GM23338 (cell line): ENCODE results near the gene SPECC1L. TPM values are rescaled to one million over a fixed set of nuclear protein-coding genes. Genes with fewer than 3 reads are reported as not detected.

Experiments used
- ATAC-seq: fragments of 200-7000 bp; cut with Tn5 transposase; 3 replicates; pipeline ENCODE4 v1.9.1; 2020
- DNase-seq: peaks from one replicate; pipeline ENCODE4 v3.0.0-alpha.2; 2015; ENCODE audit warnings: low spot score
- H2AFZ ChIP-seq: fragments of 200-600 bp; sonication (generic); 2 replicates; pipeline ENCODE4 v1.8.0; 2016; ENCODE audit warnings: antibody characterized with exemption, mild to moderate bottlenecking, moderate library complexity
- H3F3A ChIP-seq: fragments of 200-600 bp; sonication (generic); replicated peaks from 2 replicates; pipeline ENCODE4 v1.8.0; 2017; ENCODE audit warnings: antibody characterized with exemption, mixed run types, low read depth
- H3K27ac ChIP-seq: fragments of 200-600 bp; sonication (generic); 2 replicates; pipeline ENCODE4 v1.6.1; 2016; ENCODE audit warnings: low read depth
- H3K27me3 ChIP-seq: fragments of 200-600 bp; sonication (generic); 2 replicates; pipeline ENCODE4 v1.8.0; 2016; ENCODE audit warnings: mild to moderate bottlenecking, mixed run types, moderate library complexity; ENCODE audit not compliant: insufficient read depth
- H3K36me3 ChIP-seq: fragments of 200-600 bp; sonication (generic); 2 replicates; pipeline ENCODE4 v1.8.0; 2016; ENCODE audit warnings: mild to moderate bottlenecking; ENCODE audit not compliant: insufficient read depth
- H3K4me1 ChIP-seq: fragments of 200-600 bp; sonication (generic); 2 replicates; pipeline ENCODE4 v1.8.0; 2016; ENCODE audit warnings: mild to moderate bottlenecking, moderate library complexity; ENCODE audit not compliant: insufficient read depth
- H3K4me2 ChIP-seq: fragments of 200-600 bp; sonication (generic); 2 replicates; pipeline ENCODE4 v1.7.1; 2017; ENCODE audit warnings: mixed run types
- H3K4me3 ChIP-seq: fragments of 200-600 bp; sonication (generic); 2 replicates; pipeline ENCODE4 v1.6.1; 2016; ENCODE audit warnings: mixed run types
- H3K79me2 ChIP-seq: fragments of 200-600 bp; sonication (generic); replicated peaks from 2 replicates; pipeline ENCODE4 v1.8.0; 2017; ENCODE audit warnings: mild to moderate bottlenecking; ENCODE audit not compliant: insufficient read depth
- H3K9me2 ChIP-seq: fragments of 200-600 bp; sonication (generic); 2 replicates; pipeline ENCODE4 v1.8.0; 2017; ENCODE audit not compliant: insufficient read depth
- H4K20me1 ChIP-seq: fragments of 200-600 bp; sonication (generic); replicated peaks from 2 replicates; pipeline ENCODE4 v1.8.0; 2017; ENCODE audit warnings: mild to moderate bottlenecking; ENCODE audit not compliant: insufficient read depth
- H3K27ac Mint-ChIP-seq: 2 replicates; pipeline ENCODE4 v1.8.0; 2020; ENCODE audit warnings: inconsistent platforms, mild to moderate bottlenecking, moderate library complexity, mixed read lengths
- H3K27me3 Mint-ChIP-seq: 3 replicates; pipeline ENCODE4 v1.8.0; 2022; ENCODE audit warnings: low read depth, mild to moderate bottlenecking, moderate library complexity, mixed read lengths, inconsistent platforms; ENCODE audit not compliant: insufficient read depth, poor library complexity
- H3K36me3 Mint-ChIP-seq: 3 replicates; pipeline ENCODE4 v1.8.0; 2021; ENCODE audit warnings: low read depth, mild to moderate bottlenecking, inconsistent platforms, moderate library complexity, mixed read lengths
- H3K4me1 Mint-ChIP-seq: 3 replicates; pipeline ENCODE4 v1.8.0; 2020; ENCODE audit warnings: mild to moderate bottlenecking, inconsistent platforms, mixed read lengths
- H3K4me3 Mint-ChIP-seq: 3 replicates; pipeline ENCODE4 v1.8.0; 2021; ENCODE audit warnings: moderate library complexity, mild to moderate bottlenecking, inconsistent platforms, mixed read lengths
- H3K9me3 Mint-ChIP-seq: 3 replicates; pipeline ENCODE4 v1.8.0; 2020; ENCODE audit warnings: moderate library complexity, mild to moderate bottlenecking, inconsistent platforms, mixed read lengths
- CREB1 ChIP-seq: fragments of 250-450 bp; sonication (Bioruptor Pico); IDR thresholded peaks from 2 replicates; pipeline ENCODE4 v1.5.0; 2020; ENCODE audit warnings: low read depth, mild to moderate bottlenecking, moderate library complexity
- EZH2 ChIP-seq: fragments of 200-600 bp; sonication (generic); IDR thresholded peaks from one replicate; pipeline ENCODE4 v1.8.0; 2017; ENCODE audit warnings: antibody characterized with exemption, mild to moderate bottlenecking, low read depth; ENCODE audit not compliant: unreplicated experiment
- EZH2phosphoT487 ChIP-seq: fragments of 200-600 bp; sonication (generic); IDR thresholded peaks from one replicate; pipeline ENCODE4 v1.8.1; 2018; ENCODE audit warnings: antibody characterized with exemption; ENCODE audit not compliant: unreplicated experiment
- JUNB ChIP-seq: IDR thresholded peaks from one replicate; pipeline ENCODE4 v1.6.1; 2016; ENCODE audit warnings: antibody characterized with exemption; ENCODE audit not compliant: unreplicated experiment
- NANOG ChIP-seq: IDR thresholded peaks from 2 replicates; pipeline ENCODE4 v1.6.1; 2016; ENCODE audit warnings: antibody characterized with exemption, borderline replicate concordance
- POLR2AphosphoS5 ChIP-seq: IDR thresholded peaks from 2 replicates; pipeline ENCODE4 v1.6.1; 2016; ENCODE audit warnings: antibody characterized with exemption, low read depth
- ZNF114 ChIP-seq: fragments of 250-450 bp; sonication (Bioruptor Pico); IDR thresholded peaks from 2 replicates; pipeline ENCODE4 v1.5.0; 2020; ENCODE audit warnings: mild to moderate bottlenecking, moderate library complexity
- ZNF331 ChIP-seq: fragments of 250-450 bp; sonication (Bioruptor Pico); IDR thresholded peaks from 2 replicates; pipeline ENCODE4 v1.5.0; 2020; ENCODE audit warnings: low read depth, mild to moderate bottlenecking, moderate library complexity
- polyA plus RNA-seq: library from polyadenylated mRNA; unstranded; fragments of >200 nt; fragmentation: Nextera tagmentation; extraction: Ambion mirVana; gene quantifications from 2 replicates; pipeline ENCODE4 v1.2.1, GENCODE V29; 2016
- total RNA-seq: library from RNA; depleted of rRNA; stranded (reverse); fragments of >200 nt; shearing (Covaris generic); gene quantifications from 2 replicates; pipeline ENCODE4 v1.2.3, GENCODE V29; 2014
- TF ChIP-seq, protein P1 (sequence below): IDR thresholded peaks from 2 replicates; pipeline ENCODE4 v1.6.1; 2016; ENCODE audit warnings: antibody characterized with exemption
- TF ChIP-seq, protein P2 (sequence below): IDR thresholded peaks from one replicate; pipeline ENCODE4 v1.6.1; 2018; ENCODE audit warnings: antibody characterized with exemption; ENCODE audit not compliant: unreplicated experiment
- TF ChIP-seq, protein P3 (sequence below), 2 experiments: fragments of 200-600 bp in 1 of 2; sonication (generic) in 1 of 2; conservative IDR thresholded peaks; 2 replicates each; pipeline versions ENCODE4 v1.5.1 to v1.6.1; 2016 to 2017; ENCODE audit warnings: antibody characterized with exemption in 2 of 2, low read depth in 2 of 2, mild to moderate bottlenecking in 2 of 2, moderate library complexity in 1 of 2
- TF ChIP-seq, protein P4 (sequence below): fragments of 250-450 bp; sonication (Bioruptor Pico); IDR thresholded peaks from 2 replicates; pipeline ENCODE4 v1.5.0; 2020; ENCODE audit warnings: mild to moderate bottlenecking, moderate library complexity

The SPECC1L gene
- total and polyA plus RNA-seq, 2 experiments from 2014 or later, result 24.3 to 44.7 TPM

DNA sequence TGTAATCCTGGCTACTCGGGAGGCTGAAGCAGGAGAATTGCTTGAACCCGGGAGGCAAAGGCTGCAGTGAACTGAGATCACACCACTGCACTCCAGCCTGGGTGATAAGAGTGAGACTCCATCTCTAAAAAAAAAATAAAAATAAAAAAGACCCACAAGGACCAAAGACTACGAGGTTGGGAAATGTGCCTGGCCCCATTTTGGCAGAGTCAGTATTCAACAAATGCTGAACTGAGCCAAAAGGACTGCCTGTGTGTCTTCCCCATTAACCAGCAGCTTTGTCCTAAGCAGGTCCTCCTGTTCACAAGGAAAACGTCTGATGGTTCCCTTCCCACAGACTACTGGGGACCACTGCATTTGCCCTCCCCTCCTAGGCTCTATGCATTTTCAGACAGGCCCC lies 184.4 kb downstream of the SPECC1L start (continued):
- TF ChIP-seq NANOG (no peak), ZNF331 (CRISPR knock-in tag) (no peak), CREB1 (CRISPR knock-in tag) (no peak)

DNA sequence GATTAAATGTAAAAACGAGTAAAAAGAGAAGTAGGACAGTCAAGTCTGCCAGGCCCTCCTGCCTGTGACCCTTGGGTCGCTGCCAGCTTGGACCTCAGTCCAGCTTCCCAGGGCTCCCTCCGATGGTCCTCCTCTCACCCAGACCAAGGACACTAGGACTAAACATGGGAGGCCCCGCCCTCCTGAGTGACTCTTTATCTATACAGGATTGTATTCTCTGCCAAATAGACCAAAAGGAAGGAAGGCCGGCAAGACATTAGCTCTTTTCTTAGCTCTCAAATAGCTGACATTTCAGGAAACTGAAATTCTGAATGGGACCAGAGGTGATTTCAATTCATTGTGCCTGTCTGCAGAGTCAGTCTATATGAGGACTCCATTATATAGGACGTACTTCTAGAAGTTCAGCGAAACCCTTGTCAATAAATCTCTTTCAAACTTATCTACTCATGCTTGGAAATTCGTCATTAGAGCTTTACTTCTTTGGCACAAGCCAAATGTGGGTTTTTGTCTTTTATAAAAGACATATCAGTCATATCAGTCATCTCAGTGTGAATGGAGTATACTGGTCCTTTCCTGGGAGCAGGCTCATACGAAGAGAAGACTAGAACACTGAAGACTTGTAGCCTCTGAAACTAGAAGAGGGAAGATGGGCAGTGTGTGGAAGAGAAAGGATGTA lies 185.3 kb downstream of the SPECC1L start:
- no peak for ATAC-seq
- no peaks in the 10 kb centered on the region for H3K27me3 Mint-ChIP-seq
- no peaks in the 10 kb centered on the region for H4K20me1 ChIP-seq
- no peak overlapping the region for H3K4me3 Mint-ChIP-seq
- H3K4me1 Mint-ChIP-seq, result peaks cover 8% of the 10 kb centered on the region; the same call in 2 of the 3 replicates
- H3K36me3 ChIP-seq, result no peaks in the 10 kb centered on the region
- no peaks in the 10 kb centered on the region for H3F3A ChIP-seq
- no peaks in the 10 kb centered on the region for H3K36me3 Mint-ChIP-seq
- H3K4me3 ChIP-seq, result no peak overlapping the region
- no peaks in the 10 kb centered on the region for H3K79me2 ChIP-seq
- no peaks in the 10 kb centered on the region for H3K27me3 ChIP-seq
- no peak overlapping the region for H3K27ac ChIP-seq
- no peak overlapping the region for H3K27ac Mint-ChIP-seq
- no peak for DNase-seq
- H3K9me3 Mint-ChIP-seq, result no peaks in the 10 kb centered on the region
- H3K4me2 ChIP-seq, result no peak overlapping the region
- H3K9me2 ChIP-seq, result no peaks in the 10 kb centered on the region
- H3K4me1 ChIP-seq, result peaks cover 9% of the 10 kb centered on the region
- no peak overlapping the region for H2AFZ ChIP-seq
- TF ChIP-seq POLR2AphosphoS5 (no peak), EZH2 (no peak), JUNB (no peak), ZNF114 (CRISPR knock-in tag) (no peak), CREB1 (CRISPR knock-in tag) (no peak), EZH2phosphoT487 (no peak), NANOG (no peak), ZNF331 (CRISPR knock-in tag) (no peak)
- TF ChIP-seq, protein P1, sequence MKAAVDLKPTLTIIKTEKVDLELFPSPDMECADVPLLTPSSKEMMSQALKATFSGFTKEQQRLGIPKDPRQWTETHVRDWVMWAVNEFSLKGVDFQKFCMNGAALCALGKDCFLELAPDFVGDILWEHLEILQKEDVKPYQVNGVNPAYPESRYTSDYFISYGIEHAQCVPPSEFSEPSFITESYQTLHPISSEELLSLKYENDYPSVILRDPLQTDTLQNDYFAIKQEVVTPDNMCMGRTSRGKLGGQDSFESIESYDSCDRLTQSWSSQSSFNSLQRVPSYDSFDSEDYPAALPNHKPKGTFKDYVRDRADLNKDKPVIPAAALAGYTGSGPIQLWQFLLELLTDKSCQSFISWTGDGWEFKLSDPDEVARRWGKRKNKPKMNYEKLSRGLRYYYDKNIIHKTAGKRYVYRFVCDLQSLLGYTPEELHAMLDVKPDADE, result no peak
- TF ChIP-seq, protein P2, sequence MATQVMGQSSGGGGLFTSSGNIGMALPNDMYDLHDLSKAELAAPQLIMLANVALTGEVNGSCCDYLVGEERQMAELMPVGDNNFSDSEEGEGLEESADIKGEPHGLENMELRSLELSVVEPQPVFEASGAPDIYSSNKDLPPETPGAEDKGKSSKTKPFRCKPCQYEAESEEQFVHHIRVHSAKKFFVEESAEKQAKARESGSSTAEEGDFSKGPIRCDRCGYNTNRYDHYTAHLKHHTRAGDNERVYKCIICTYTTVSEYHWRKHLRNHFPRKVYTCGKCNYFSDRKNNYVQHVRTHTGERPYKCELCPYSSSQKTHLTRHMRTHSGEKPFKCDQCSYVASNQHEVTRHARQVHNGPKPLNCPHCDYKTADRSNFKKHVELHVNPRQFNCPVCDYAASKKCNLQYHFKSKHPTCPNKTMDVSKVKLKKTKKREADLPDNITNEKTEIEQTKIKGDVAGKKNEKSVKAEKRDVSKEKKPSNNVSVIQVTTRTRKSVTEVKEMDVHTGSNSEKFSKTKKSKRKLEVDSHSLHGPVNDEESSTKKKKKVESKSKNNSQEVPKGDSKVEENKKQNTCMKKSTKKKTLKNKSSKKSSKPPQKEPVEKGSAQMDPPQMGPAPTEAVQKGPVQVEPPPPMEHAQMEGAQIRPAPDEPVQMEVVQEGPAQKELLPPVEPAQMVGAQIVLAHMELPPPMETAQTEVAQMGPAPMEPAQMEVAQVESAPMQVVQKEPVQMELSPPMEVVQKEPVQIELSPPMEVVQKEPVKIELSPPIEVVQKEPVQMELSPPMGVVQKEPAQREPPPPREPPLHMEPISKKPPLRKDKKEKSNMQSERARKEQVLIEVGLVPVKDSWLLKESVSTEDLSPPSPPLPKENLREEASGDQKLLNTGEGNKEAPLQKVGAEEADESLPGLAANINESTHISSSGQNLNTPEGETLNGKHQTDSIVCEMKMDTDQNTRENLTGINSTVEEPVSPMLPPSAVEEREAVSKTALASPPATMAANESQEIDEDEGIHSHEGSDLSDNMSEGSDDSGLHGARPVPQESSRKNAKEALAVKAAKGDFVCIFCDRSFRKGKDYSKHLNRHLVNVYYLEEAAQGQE, result no peak
- TF ChIP-seq, protein P3, sequence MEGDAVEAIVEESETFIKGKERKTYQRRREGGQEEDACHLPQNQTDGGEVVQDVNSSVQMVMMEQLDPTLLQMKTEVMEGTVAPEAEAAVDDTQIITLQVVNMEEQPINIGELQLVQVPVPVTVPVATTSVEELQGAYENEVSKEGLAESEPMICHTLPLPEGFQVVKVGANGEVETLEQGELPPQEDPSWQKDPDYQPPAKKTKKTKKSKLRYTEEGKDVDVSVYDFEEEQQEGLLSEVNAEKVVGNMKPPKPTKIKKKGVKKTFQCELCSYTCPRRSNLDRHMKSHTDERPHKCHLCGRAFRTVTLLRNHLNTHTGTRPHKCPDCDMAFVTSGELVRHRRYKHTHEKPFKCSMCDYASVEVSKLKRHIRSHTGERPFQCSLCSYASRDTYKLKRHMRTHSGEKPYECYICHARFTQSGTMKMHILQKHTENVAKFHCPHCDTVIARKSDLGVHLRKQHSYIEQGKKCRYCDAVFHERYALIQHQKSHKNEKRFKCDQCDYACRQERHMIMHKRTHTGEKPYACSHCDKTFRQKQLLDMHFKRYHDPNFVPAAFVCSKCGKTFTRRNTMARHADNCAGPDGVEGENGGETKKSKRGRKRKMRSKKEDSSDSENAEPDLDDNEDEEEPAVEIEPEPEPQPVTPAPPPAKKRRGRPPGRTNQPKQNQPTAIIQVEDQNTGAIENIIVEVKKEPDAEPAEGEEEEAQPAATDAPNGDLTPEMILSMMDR (conservative IDR thresholded peaks at IDR 0.05; ENCODE audit: low read depth in 2 of 2), result no peak
- TF ChIP-seq, protein P4, sequence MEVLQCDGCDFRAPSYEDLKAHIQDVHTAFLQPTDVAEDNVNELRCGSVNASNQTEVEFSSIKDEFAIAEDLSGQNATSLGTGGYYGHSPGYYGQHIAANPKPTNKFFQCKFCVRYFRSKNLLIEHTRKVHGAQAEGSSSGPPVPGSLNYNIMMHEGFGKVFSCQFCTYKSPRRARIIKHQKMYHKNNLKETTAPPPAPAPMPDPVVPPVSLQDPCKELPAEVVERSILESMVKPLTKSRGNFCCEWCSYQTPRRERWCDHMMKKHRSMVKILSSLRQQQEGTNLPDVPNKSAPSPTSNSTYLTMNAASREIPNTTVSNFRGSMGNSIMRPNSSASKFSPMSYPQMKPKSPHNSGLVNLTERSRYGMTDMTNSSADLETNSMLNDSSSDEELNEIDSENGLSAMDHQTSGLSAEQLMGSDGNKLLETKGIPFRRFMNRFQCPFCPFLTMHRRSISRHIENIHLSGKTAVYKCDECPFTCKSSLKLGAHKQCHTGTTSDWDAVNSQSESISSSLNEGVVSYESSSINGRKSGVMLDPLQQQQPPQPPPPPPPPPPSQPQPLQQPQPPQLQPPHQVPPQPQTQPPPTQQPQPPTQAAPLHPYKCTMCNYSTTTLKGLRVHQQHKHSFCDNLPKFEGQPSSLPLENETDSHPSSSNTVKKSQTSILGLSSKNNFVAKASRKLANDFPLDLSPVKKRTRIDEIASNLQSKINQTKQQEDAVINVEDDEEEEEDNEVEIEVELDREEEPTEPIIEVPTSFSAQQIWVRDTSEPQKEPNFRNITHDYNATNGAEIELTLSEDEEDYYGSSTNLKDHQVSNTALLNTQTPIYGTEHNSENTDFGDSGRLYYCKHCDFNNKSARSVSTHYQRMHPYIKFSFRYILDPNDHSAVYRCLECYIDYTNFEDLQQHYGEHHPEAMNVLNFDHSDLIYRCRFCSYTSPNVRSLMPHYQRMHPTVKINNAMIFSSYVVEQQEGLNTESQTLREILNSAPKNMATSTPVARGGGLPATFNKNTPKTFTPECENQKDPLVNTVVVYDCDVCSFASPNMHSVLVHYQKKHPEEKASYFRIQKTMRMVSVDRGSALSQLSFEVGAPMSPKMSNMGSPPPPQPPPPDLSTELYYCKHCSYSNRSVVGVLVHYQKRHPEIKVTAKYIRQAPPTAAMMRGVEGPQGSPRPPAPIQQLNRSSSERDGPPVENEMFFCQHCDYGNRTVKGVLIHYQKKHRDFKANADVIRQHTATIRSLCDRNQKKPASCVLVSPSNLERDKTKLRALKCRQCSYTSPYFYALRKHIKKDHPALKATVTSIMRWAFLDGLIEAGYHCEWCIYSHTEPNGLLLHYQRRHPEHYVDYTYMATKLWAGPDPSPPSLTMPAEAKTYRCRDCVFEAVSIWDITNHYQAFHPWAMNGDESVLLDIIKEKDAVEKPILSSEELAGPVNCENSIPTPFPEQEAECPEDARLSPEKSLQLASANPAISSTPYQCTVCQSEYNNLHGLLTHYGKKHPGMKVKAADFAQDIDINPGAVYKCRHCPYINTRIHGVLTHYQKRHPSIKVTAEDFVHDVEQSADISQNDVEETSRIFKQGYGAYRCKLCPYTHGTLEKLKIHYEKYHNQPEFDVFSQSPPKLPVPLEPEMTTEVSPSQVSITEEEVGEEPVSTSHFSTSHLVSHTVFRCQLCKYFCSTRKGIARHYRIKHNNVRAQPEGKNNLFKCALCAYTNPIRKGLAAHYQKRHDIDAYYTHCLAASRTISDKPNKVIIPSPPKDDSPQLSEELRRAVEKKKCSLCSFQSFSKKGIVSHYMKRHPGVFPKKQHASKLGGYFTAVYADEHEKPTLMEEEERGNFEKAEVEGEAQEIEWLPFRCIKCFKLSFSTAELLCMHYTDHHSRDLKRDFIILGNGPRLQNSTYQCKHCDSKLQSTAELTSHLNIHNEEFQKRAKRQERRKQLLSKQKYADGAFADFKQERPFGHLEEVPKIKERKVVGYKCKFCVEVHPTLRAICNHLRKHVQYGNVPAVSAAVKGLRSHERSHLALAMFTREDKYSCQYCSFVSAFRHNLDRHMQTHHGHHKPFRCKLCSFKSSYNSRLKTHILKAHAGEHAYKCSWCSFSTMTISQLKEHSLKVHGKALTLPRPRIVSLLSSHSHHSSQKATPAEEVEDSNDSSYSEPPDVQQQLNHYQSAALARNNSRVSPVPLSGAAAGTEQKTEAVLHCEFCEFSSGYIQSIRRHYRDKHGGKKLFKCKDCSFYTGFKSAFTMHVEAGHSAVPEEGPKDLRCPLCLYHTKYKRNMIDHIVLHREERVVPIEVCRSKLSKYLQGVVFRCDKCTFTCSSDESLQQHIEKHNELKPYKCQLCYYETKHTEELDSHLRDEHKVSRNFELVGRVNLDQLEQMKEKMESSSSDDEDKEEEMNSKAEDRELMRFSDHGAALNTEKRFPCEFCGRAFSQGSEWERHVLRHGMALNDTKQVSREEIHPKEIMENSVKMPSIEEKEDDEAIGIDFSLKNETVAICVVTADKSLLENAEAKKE (CRISPR knock-in tag), result no peak
